ENCODE data around the gene ZFAND3. TPM values are rescaled to one million over a fixed set of nuclear protein-coding genes. Genes with fewer than 3 reads are reported as not detected.

ZFAND3 gene
- total RNA-seq, 4 donors from 2014 or later = 45.0 to 55.2 (median 49.5) TPM

- DNase-seq (no peak), ATAC-seq (no peak)
- Histone ChIP-seq H3K4me1 (peaks cover 7 to 21% of the 10 kb centered on the region in 2 donors), H3K27me3 (no peaks in the 10 kb centered on the region), H3K9me3 (no peaks in the 10 kb centered on the region), H3K4me3 (no peak overlapping the region), H3K36me3 (no peaks in the 10 kb centered on the region), H3K27ac (no peak overlapping the region)
- intact Hi-C loops (cut with DNase I; ENCODE audit: low total_unique reads) (no loop called here), in situ Hi-C loops (cut with MboI; ENCODE audit: low sequenced_read_pairs in 4 of 4) (no loop called here)
- TF ChIP-seq CTCF (IDR thresholded peaks at IDR 0.05 in 4 of 5, conservative IDR thresholded peaks at IDR 0.05 in 1 of 5) = no peak
- TF ChIP-seq POLR2A (IDR thresholded peaks at IDR 0.05) = no peak
These were observed 18.6 kb upstream of the ZFAND3 start for GRCh38 chr6:37800703-37801604.

- in situ Hi-C loops (cut with MboI; ENCODE audit: low sequenced_read_pairs in 4 of 4) = no loop called here
- intact Hi-C loops (cut with DNase I; ENCODE audit: low total_unique reads) = no loop called here
- no peak for TF ChIP-seq POLR2A (IDR thresholded peaks at IDR 0.05)
- no peak for TF ChIP-seq CTCF (IDR thresholded peaks at IDR 0.05 in 4 of 5, conservative IDR thresholded peaks at IDR 0.05 in 1 of 5)
- ATAC-seq (no peak), DNase-seq (no peak)
- H3K9me3 ChIP-seq = no peaks in the 10 kb centered on the region
- H3K27me3 ChIP-seq = no peaks in the 10 kb centered on the region
- no peak overlapping the region for H3K4me3 ChIP-seq
- no peaks in the 10 kb centered on the region for H3K36me3 ChIP-seq
- H3K27ac ChIP-seq = no peak overlapping the region
- H3K4me1 ChIP-seq = peaks cover 1 to 15% of the 10 kb centered on the region in 2 donors
These were observed 18.0 kb upstream of the ZFAND3 start for GRCh38 chr6:37801605-37801940.

- in situ Hi-C loops (cut with MboI; ENCODE audit: low sequenced_read_pairs in 4 of 4) (no loop called here), intact Hi-C loops (cut with DNase I; ENCODE audit: low total_unique reads) (no loop called here)
- ATAC-seq (no peak), DNase-seq (no peak)
- Histone ChIP-seq H3K4me3 (no peak overlapping the region), H3K9me3 (no peaks in the 10 kb centered on the region), H3K36me3 (no peaks in the 10 kb centered on the region), H3K4me1 (peaks cover 1 to 20% of the 10 kb centered on the region in 2 donors), H3K27me3 (no peaks in the 10 kb centered on the region), H3K27ac (no peak overlapping the region)
- TF ChIP-seq CTCF (IDR thresholded peaks at IDR 0.05 in 4 of 5, conservative IDR thresholded peaks at IDR 0.05 in 1 of 5) (no peak), POLR2A (IDR thresholded peaks at IDR 0.05) (no peak)
These were observed 16.7 kb upstream of the ZFAND3 start for GRCh38 chr6:37802810-37803209.

- TF ChIP-seq CTCF (IDR thresholded peaks at IDR 0.05 in 4 of 5, conservative IDR thresholded peaks at IDR 0.05 in 1 of 5) (no peak), POLR2A (IDR thresholded peaks at IDR 0.05) (no peak)
- H3K4me3 ChIP-seq = no peak overlapping the region
- no peaks in the 10 kb centered on the region for H3K9me3 ChIP-seq
- no peak overlapping the region for H3K27ac ChIP-seq
- ATAC-seq = no peak
- intact Hi-C loops (cut with DNase I; ENCODE audit: low total_unique reads) (no loop called here), in situ Hi-C loops (cut with MboI; ENCODE audit: low sequenced_read_pairs in 4 of 4) (no loop called here)
- no peaks in the 10 kb centered on the region for H3K36me3 ChIP-seq
- H3K4me1 ChIP-seq = peaks cover 5 to 20% of the 10 kb centered on the region in 2 donors
- no peak for DNase-seq
- no peaks in the 10 kb centered on the region for H3K27me3 ChIP-seq
These were observed 14.9 kb upstream of the ZFAND3 start for GRCh38 chr6:37804586-37804985.

Measured in gastrocnemius medialis (tissue), 4 donors.